Testis (tissue), 3 donors: ENCODE measurements around the gene ANKRD44. TPM values are rescaled to one million over a fixed set of nuclear protein-coding genes. Genes with fewer than 3 reads are reported as not detected.

Experiments used
- DNase-seq: peaks from one replicate; pipeline ENCODE4 v3.0.0-alpha.2; 2019
- H3K27ac ChIP-seq, 2 donors: fragments of 200-600 bp; sonication (generic); one replicate each; pipeline ENCODE4 v1.5.1; 2019
- H3K27me3 ChIP-seq: fragments of 200-600 bp; sonication (generic); one replicate; pipeline ENCODE4 v1.5.1; 2019
- H3K36me3 ChIP-seq: fragments of 200-600 bp; sonication (generic); one replicate; pipeline ENCODE4 v1.5.1; 2017; ENCODE audit warnings: low read depth; ENCODE audit errors: missing control alignments
- H3K4me1 ChIP-seq: fragments of 200-600 bp; sonication (generic); one replicate; pipeline ENCODE4 v1.5.1; 2019
- H3K4me3 ChIP-seq, 2 donors: fragments of 200-600 bp; sonication (generic); one replicate each; pipeline ENCODE4 v1.5.1; 2017 to 2019
- H3K9me3 ChIP-seq: fragments of 200-600 bp; sonication (generic); one replicate; pipeline ENCODE4 v1.5.1; 2017
- CTCF ChIP-seq, 3 experiments: fragments of 450-650 bp in 2 of 3; fragments of 200-600 bp in 1 of 3; sonication (generic) in 1 of 3; IDR thresholded peaks; one replicate each; pipeline ENCODE4 v1.5.1; 2016 to 2019; ENCODE audit warnings: antibody characterized with exemption in 3 of 3, mild to moderate bottlenecking in 2 of 3, moderate library complexity in 1 of 3
- POLR2A ChIP-seq: fragments of 450-650 bp; IDR thresholded peaks from one replicate; pipeline ENCODE4 v1.6.1; 2017; ENCODE audit warnings: antibody characterized with exemption, mild to moderate bottlenecking, moderate library complexity
- WGBS, 2 donors: methylation state at CpG; one replicate each; pipeline ENCODE4 v1.1.5; 2018; 5-methylcytosine and 5-hydroxymethylcytosine counted together
- intact Hi-C: fragments of 100-400 bp; cut with DNase I; formaldehyde crosslinking; loops from one replicate; pipeline ENCODE4 v1.15.1; 2023; ENCODE audit warnings: low total_unique reads
- polyA plus RNA-seq: library from polyadenylated mRNA; stranded (reverse); fragments of 350-450 nt; fragmentation: Illumina TruSeq; extraction: RNeasy Lipid Tissue Mini Kit (QIAGEN cat#74804); gene quantifications from one replicate; pipeline ENCODE4 v1.2.3, GENCODE V29; 2014; ENCODE audit warnings: low read depth, low replicate concordance; ENCODE audit not compliant: insufficient read depth
- total RNA-seq, 2 donors: library from RNA; depleted of rRNA; stranded (reverse); fragments of >200 nt; gene quantifications; one replicate each; pipeline ENCODE4 v1.2.3, GENCODE V29; 2016

ANKRD44 gene
- total and polyA plus RNA-seq, 3 donors from 2014 or later, result 11.2 to 14.5 (median 11.5) TPM

GRCh38 chr2:197247083-197247482, 63.5 kb downstream of the ANKRD44 start:
- 91 to 97% methylated on average over 5 of the region's 5 CpGs for WGBS, 2 donors
- H3K27me3 ChIP-seq, result no peaks in the 10 kb centered on the region
- no peak overlapping the region for H3K4me3 ChIP-seq
- no peak for TF ChIP-seq POLR2A
- TF ChIP-seq CTCF (IDR thresholded peaks at IDR 0.05), result no peak
- H3K4me1 ChIP-seq, result no peaks in the 10 kb centered on the region
- no peaks in the 10 kb centered on the region for H3K36me3 ChIP-seq
- no peak for DNase-seq
- H3K9me3 ChIP-seq, result no peaks in the 10 kb centered on the region
- intact Hi-C loops, result no loop called here
- H3K27ac ChIP-seq, result no peak overlapping the region

- Histone ChIP-seq H3K27me3 (no peaks in the 10 kb centered on the region), H3K27ac (no peak overlapping the region), H3K4me3 (no peak overlapping the region), H3K9me3 (no peaks in the 10 kb centered on the region), H3K36me3 (no peaks in the 10 kb centered on the region), H3K4me1 (no peaks in the 10 kb centered on the region)
- intact Hi-C loops, result no loop called here
- 93 to 95% methylated on average over 6 of the region's 6 CpGs for WGBS, 2 donors
- TF ChIP-seq CTCF (IDR thresholded peaks at IDR 0.05) (no peak), POLR2A (no peak)
- no peak for DNase-seq
Observed at GRCh38 chr2:197245829-197246804, 64.5 kb downstream of the ANKRD44 start.

GRCh38 chr2:197244349-197244748, 66.2 kb downstream of the ANKRD44 start:
- H3K27ac ChIP-seq, result no peak overlapping the region
- WGBS, 2 donors, result 90 to 97% methylated on average over 1 of the region's 1 CpG
- H3K36me3 ChIP-seq, result no peaks in the 10 kb centered on the region
- intact Hi-C loops, result no loop called here
- TF ChIP-seq CTCF (IDR thresholded peaks at IDR 0.05) (no peak), POLR2A (no peak)
- H3K27me3 ChIP-seq, result no peaks in the 10 kb centered on the region
- no peaks in the 10 kb centered on the region for H3K4me1 ChIP-seq
- H3K4me3 ChIP-seq, result no peak overlapping the region
- H3K9me3 ChIP-seq, result no peaks in the 10 kb centered on the region
- no peak for DNase-seq

GRCh38 chr2:197242719-197243118, 67.9 kb downstream of the ANKRD44 start:
- Histone ChIP-seq H3K9me3 (no peaks in the 10 kb centered on the region), H3K36me3 (no peaks in the 10 kb centered on the region), H3K27ac (no peak overlapping the region), H3K4me3 (no peak overlapping the region), H3K27me3 (no peaks in the 10 kb centered on the region), H3K4me1 (no peaks in the 10 kb centered on the region)
- DNase-seq, result no peak
- intact Hi-C loops, result no loop called here
- TF ChIP-seq POLR2A (no peak), CTCF (IDR thresholded peaks at IDR 0.05) (no peak)
- WGBS, 2 donors, result 84 to 87% methylated on average over 2 of the region's 2 CpGs

GRCh38 chr2:197241596-197241995, 69.0 kb downstream of the ANKRD44 start:
- peaks cover 5% of the 10 kb centered on the region for H3K4me1 ChIP-seq

More at GRCh38 chr2:197241596-197241995, 69.0 kb downstream of the ANKRD44 start:
- Histone ChIP-seq H3K27ac (no peak overlapping the region), H3K9me3 (no peaks in the 10 kb centered on the region), H3K36me3 (no peaks in the 10 kb centered on the region), H3K27me3 (no peaks in the 10 kb centered on the region), H3K4me3 (no peak overlapping the region)
- TF ChIP-seq CTCF (IDR thresholded peaks at IDR 0.05) (no peak), POLR2A (no peak)
- intact Hi-C loops, result no loop called here
- DNase-seq, result no peak
